GM18498 (cell line): ENCODE data around the gene FRMD5.
A peak's percentile ranks its signal among the peaks of the same experiment; 100 is the strongest.
"Not testable (repeated sequence)": the region's sequence is repeated elsewhere in the genome, so short reads cannot be mapped to it uniquely, and the experiment has no call there.

Source experiments
- ATAC-seq: cut with Tn5 transposase; IDR thresholded peaks from one replicate; pipeline ENCODE4 v1.9.1; 2021; ENCODE audit warnings: mild to moderate bottlenecking, moderate library complexity; ENCODE audit not compliant: unreplicated experiment

The FRMD5 gene

GRCh38 chr15:44195151-44195740 is at the start of gene FRMD5:
FRMD5 (minus strand) TSS chr15:44195271.
- peak; percentile 97 for ATAC-seq

- no peak for ATAC-seq
Observed at GRCh38 chr15:44243829-44244228, 48.8 kb upstream of the FRMD5 start.

- ATAC-seq, result no peak
Observed at GRCh38 chr15:44243141-44243540, 48.1 kb upstream of the FRMD5 start.

GRCh38 chr15:44231842-44232241 is 36.8 kb upstream of the FRMD5 start:
- ATAC-seq, result no peak

GRCh38 chr15:44229301-44229700 is 34.2 kb upstream of the FRMD5 start:
- ATAC-seq, result not testable (repeated sequence)

- ATAC-seq, result no peak
Observed at GRCh38 chr15:44227584-44227983, 32.5 kb upstream of the FRMD5 start.

- ATAC-seq, result not testable (repeated sequence)
Observed at GRCh38 chr15:44227001-44227400, 31.9 kb upstream of the FRMD5 start.

GRCh38 chr15:44222478-44222877 is 27.4 kb upstream of the FRMD5 start:
- ATAC-seq, result no peak

GRCh38 chr15:44219073-44219472 is 24.0 kb upstream of the FRMD5 start:
- no peak for ATAC-seq

- ATAC-seq, result no peak
Observed at GRCh38 chr15:44216958-44217357, 21.9 kb upstream of the FRMD5 start.

- no peak for ATAC-seq
Observed at GRCh38 chr15:44215594-44215993, 20.5 kb upstream of the FRMD5 start.

- no peak for ATAC-seq
Observed at GRCh38 chr15:44208956-44209355, 13.9 kb upstream of the FRMD5 start.

GRCh38 chr15:44207643-44208042 is 12.6 kb upstream of the FRMD5 start:
- ATAC-seq, result no peak

GRCh38 chr15:44199393-44199792 is 4.3 kb upstream of the FRMD5 start:
- no peak for ATAC-seq

GRCh38 chr15:44194323-44195150 is 534 bp downstream of the FRMD5 start:
- peak; percentile 31 for ATAC-seq

GRCh38 chr15:44193651-44194322 is 1.3 kb downstream of the FRMD5 start:
- ATAC-seq, result no peak

GRCh38 chr15:44188795-44189194 is 6.3 kb downstream of the FRMD5 start:
- no peak for ATAC-seq

GRCh38 chr15:44186705-44187104 is 8.4 kb downstream of the FRMD5 start:
- no peak for ATAC-seq

GRCh38 chr15:44183363-44183762 is 11.7 kb downstream of the FRMD5 start:
- no peak for ATAC-seq

GRCh38 chr15:44181410-44181809 is 13.7 kb downstream of the FRMD5 start:
- no peak for ATAC-seq

- no peak for ATAC-seq
Observed at GRCh38 chr15:44177139-44177538, 17.9 kb downstream of the FRMD5 start.

GRCh38 chr15:44173813-44174212 is 21.3 kb downstream of the FRMD5 start:
- ATAC-seq, result no peak
